GM12873 (cell line): Measurements from ENCODE around the gene ABHD10.

Source experiments
- CTCF ChIP-seq: IDR thresholded peaks from 2 replicates; pipeline ENCODE4 v1.5.1; 2012; ENCODE audit warnings: low read depth, mild to moderate bottlenecking, moderate library complexity, low read length, control low read depth; ENCODE audit not compliant: insufficient read depth; ENCODE audit errors: missing control alignments

The ABHD10 gene

GRCh38 chr3:112018712-112019111 lies 39.9 kb downstream of the ABHD10 start:
- no peak for TF ChIP-seq CTCF

DNA sequence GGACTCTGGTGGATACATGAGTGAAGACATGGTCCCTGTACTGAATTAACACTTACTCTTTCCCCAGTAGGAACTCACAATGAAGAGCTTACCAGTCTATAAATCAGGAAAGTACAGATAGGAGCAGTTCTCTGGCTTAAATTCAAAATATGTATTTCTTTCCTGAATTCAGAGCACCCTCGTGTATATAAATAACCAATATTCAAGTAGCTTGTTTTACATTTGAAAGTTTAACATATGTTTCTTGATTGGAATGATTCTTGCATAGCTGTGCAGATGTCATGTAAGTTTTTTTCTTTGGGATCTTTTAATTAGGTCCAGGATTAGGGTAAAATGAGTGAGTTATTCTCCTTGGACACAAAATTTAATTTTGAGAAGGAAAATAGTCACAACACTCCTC lies 40.9 kb downstream of the ABHD10 start:
- no peak for TF ChIP-seq CTCF

- no peak for TF ChIP-seq CTCF
Measured at GRCh38 chr3:112020674-112021085, 41.9 kb downstream of the ABHD10 start.

DNA sequence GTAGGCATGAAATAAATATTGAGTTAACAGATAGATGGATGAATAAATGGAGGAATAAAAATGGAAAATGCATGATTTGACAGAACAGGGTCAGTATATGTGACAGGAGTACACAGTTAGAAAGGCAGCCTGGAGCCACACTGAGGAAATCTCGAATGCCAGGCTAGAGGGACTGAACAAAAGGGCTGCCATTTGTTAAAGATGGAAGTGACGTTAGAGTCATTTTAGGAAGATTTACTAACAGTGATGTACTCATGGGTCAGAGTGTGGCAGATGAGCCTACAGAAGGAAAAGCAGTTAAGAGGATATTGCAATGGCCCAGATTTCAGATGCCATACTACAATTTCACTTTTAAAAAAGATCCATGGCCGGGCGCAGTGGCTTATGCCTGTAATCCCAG lies 48.3 kb downstream of the ABHD10 start:
- no peak for TF ChIP-seq CTCF

DNA sequence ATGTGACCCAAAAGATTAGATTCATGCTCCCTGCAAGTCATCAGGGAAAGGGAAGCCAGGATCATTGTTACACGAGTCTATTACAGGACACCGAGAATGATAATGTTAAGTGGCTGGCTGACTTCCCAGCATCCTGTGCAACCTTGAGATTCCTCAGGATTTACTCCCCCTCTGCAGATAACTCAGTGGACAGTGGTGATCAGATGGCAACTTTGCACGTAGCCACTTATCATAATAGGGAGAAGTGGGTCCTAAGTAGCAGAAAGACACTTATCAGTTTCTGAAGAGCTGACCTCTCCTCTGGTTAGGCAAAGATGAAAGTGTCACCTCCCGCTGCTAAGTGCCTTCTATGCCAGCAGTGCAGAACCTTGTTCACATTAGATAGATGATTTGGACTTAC lies 49.0 kb downstream of the ABHD10 start:
- no peak for TF ChIP-seq CTCF

DNA sequence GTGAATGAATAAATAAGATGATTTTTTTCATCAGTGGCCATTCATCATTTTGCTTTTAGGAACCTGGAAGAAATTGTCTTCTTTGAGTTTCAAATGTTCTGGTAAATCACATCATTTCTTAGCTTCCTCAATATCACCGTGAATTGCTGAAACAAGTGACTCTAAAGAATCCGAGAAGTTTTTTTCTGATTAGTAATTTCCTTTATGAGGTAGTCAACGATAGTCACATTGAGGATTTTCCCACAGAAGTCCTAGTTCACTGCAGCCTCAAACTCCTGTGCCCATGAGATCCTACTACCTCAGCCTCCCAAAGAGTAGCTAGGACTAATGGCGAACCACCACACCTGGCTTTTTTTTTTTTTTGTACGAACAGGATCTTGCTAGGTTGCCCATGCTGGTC lies 52.1 kb downstream of the ABHD10 start:
- TF ChIP-seq CTCF: no peak

DNA sequence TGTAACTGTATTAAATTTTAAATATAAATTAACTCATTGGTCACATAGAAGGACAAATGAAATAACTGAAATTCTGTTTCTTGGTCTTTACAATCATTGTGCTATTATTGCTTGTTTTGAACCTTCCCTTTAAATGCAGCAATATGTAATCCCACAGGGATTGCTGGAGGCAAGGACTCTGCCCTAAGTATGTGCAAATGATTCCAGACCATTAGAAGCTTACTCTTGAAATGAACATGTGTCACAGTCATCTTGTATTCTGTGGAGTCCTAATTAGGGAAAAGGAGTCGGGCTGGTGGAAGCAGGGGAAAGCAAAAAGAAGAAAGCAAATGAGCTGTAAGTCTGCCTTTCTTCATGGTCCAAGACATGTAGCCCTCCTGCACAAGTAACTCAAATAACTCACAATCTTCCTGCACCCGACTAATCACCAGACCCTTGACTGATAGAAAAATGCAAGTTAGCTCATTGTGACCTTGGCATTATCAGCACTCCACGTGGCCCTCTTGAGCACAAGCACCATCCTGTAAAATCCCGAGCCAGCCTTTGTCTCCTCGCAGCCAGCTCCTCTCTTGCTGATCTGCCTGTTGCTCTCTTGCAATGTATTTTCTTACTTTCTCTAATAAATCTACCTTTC lies 53.4 kb downstream of the ABHD10 start:
- no peak for TF ChIP-seq CTCF

- TF ChIP-seq CTCF: no peak
Measured at GRCh38 chr3:112034436-112034835, 55.6 kb downstream of the ABHD10 start, which contains the start of gene TMPRSS7. Gene TMPRSS7, plus strand, starts transcription at chr3:112034736. Its CDS starts 110 bp downstream, at chr3:112034846.
